ENCODE measurements around the gene USP7. TPM values are rescaled to one million over a fixed set of nuclear protein-coding genes. Genes with fewer than 3 reads are reported as not detected.

USP7 gene
- 28.3 and 30.6 TPM in 2 replicates for total RNA-seq (2014; rRNA removed; shearing (Covaris generic))
- 13.2 and 13.3 TPM in 2 replicates for polyA plus RNA-seq (2016; fragmentation: Nextera tagmentation; extraction: Ambion mirVana)

GRCh38 chr16:8963821-8964441, at the start of gene USP7:
TSS of gene USP7 (minus strand) at chr16:8963906. CDS start at chr16:8963285, 621 bp downstream.
- H3K4me2 ChIP-seq (ENCODE audit: unreplicated experiment) = peak within 1 kb of the TSS; percentile 84

GRCh38 chr16:9013508-9013864, 49.8 kb upstream of the USP7 start:
- H2AFZ ChIP-seq = peak overlapping the region; percentile 53; the same call in 1 of the 2 replicates
- no peaks in the 10 kb centered on the region for H3K36me3 ChIP-seq (ENCODE audit: low read depth)
- no peak overlapping the region for H3K9ac ChIP-seq
- H3K4me1 ChIP-seq (ENCODE audit: insufficient read depth) = no peaks in the 10 kb centered on the region
- H3K27me3 ChIP-seq (replicated peaks; ENCODE audit: insufficient read depth) = no peaks in the 10 kb centered on the region; the same call in 1 of the 2 replicates
- WGBS, 2 experiments (ENCODE audit: low coverage in 1 of 2, low lambda C conversion rate in 2 of 2, missing lambda C conversion rate in 2 of 2) = 40 to 43% methylated on average over 7 of the region's 7 CpGs
- in situ Hi-C loops (cut with MboI) = no loop called here
- no peak overlapping the region for H3K27ac ChIP-seq
- H3K79me2 ChIP-seq (ENCODE audit: insufficient read depth) = no peaks in the 10 kb centered on the region
- H3K9me2 ChIP-seq (ENCODE audit: insufficient read depth) = no peaks in the 10 kb centered on the region
- no peaks in the 10 kb centered on the region for H4K20me1 ChIP-seq (ENCODE audit: insufficient read depth)
- TF ChIP-seq EZH2 (IDR thresholded peaks at IDR 0.05; ENCODE audit: insufficient read depth, poor library complexity, severe bottlenecking) (no peak), EZH2phosphoT487 (IDR thresholded peaks at IDR 0.05; ENCODE audit: insufficient read depth, low read depth) (no peak)
- H3F3A ChIP-seq (ENCODE audit: insufficient read depth) = no peaks in the 10 kb centered on the region
- no peak overlapping the region for H3K4me2 ChIP-seq (ENCODE audit: unreplicated experiment)
- no peak overlapping the region for H3K4me3 ChIP-seq
- H3K9me3 ChIP-seq (ENCODE audit: low read depth) = no peaks in the 10 kb centered on the region
- DNase-seq = peak; percentile 13

More at GRCh38 chr16:8963821-8964441, at the start of gene USP7:
- DNase-seq = peak; percentile 98
- Histone ChIP-seq H2AFZ (peak within 1 kb of the TSS; percentile 88), H3K27me3 (replicated peaks; ENCODE audit: insufficient read depth) (no peaks in the 10 kb centered on the region), H3K27ac (peak within 1 kb of the TSS; percentile 38), H3K9me3 (ENCODE audit: low read depth) (no peaks in the 10 kb centered on the region), H3K79me2 (ENCODE audit: insufficient read depth) (peaks cover 41% of the 10 kb centered on the region), H3K9ac (peak within 1 kb of the TSS; percentile 89), H3K4me3 (peak within 1 kb of the TSS; percentile 95), H4K20me1 (ENCODE audit: insufficient read depth) (peaks cover 31% of the 10 kb centered on the region; the same call in 1 of the 2 replicates), H3F3A (ENCODE audit: insufficient read depth) (peaks cover 19% of the 10 kb centered on the region), H3K4me1 (ENCODE audit: insufficient read depth) (peaks cover 32% of the 10 kb centered on the region), H3K36me3 (ENCODE audit: low read depth) (no peaks in the 10 kb centered on the region), H3K9me2 (ENCODE audit: insufficient read depth) (no peaks in the 10 kb centered on the region)
- no peak for TF ChIP-seq EZH2phosphoT487 (IDR thresholded peaks at IDR 0.05; ENCODE audit: insufficient read depth, low read depth)
- no peak for TF ChIP-seq EZH2 (IDR thresholded peaks at IDR 0.05; ENCODE audit: insufficient read depth, poor library complexity, severe bottlenecking)
- WGBS, 2 experiments (ENCODE audit: low coverage in 1 of 2, low lambda C conversion rate in 2 of 2, missing lambda C conversion rate in 2 of 2) = 0 to 1% methylated on average over 29 to 31 of the region's 79 CpGs
- in situ Hi-C loops (cut with MboI) = loop anchor here (10.0 kb wide), 1 partner anchor 61 kb away; no protein-coding TSS in a partner anchor

- Histone ChIP-seq H3K9ac (no peak overlapping the region), H3K4me1 (ENCODE audit: insufficient read depth) (no peaks in the 10 kb centered on the region), H3K79me2 (ENCODE audit: insufficient read depth) (no peaks in the 10 kb centered on the region), H3K36me3 (ENCODE audit: low read depth) (no peaks in the 10 kb centered on the region), H4K20me1 (ENCODE audit: insufficient read depth) (no peaks in the 10 kb centered on the region), H2AFZ (peak overlapping the region; percentile 53; the same call in 1 of the 2 replicates), H3K9me3 (ENCODE audit: low read depth) (no peaks in the 10 kb centered on the region), H3K27me3 (replicated peaks; ENCODE audit: insufficient read depth) (no peaks in the 10 kb centered on the region; the same call in 1 of the 2 replicates), H3K4me3 (no peak overlapping the region), H3K9me2 (ENCODE audit: insufficient read depth) (no peaks in the 10 kb centered on the region), H3K4me2 (ENCODE audit: unreplicated experiment) (no peak overlapping the region), H3K27ac (no peak overlapping the region), H3F3A (ENCODE audit: insufficient read depth) (no peaks in the 10 kb centered on the region)
- WGBS, 2 experiments (ENCODE audit: low coverage in 1 of 2, low lambda C conversion rate in 2 of 2, missing lambda C conversion rate in 2 of 2) = 24 to 27% methylated on average over 28 of the region's 28 CpGs
- no peak for TF ChIP-seq EZH2phosphoT487 (IDR thresholded peaks at IDR 0.05; ENCODE audit: insufficient read depth, low read depth)
- TF ChIP-seq EZH2 (IDR thresholded peaks at IDR 0.05; ENCODE audit: insufficient read depth, poor library complexity, severe bottlenecking) = no peak
- in situ Hi-C loops (cut with MboI) = no loop called here
- peak; percentile 22 for DNase-seq
Observed at GRCh38 chr16:9012848-9013507, 49.3 kb upstream of the USP7 start.

GRCh38 chr16:9012330-9012729, 48.6 kb upstream of the USP7 start:
- Histone ChIP-seq H2AFZ (no peak overlapping the region), H3K9me3 (ENCODE audit: low read depth) (no peaks in the 10 kb centered on the region), H3K27ac (no peak overlapping the region), H4K20me1 (ENCODE audit: insufficient read depth) (no peaks in the 10 kb centered on the region), H3K79me2 (ENCODE audit: insufficient read depth) (no peaks in the 10 kb centered on the region), H3K4me1 (ENCODE audit: insufficient read depth) (no peaks in the 10 kb centered on the region), H3K4me3 (no peak overlapping the region), H3K4me2 (ENCODE audit: unreplicated experiment) (no peak overlapping the region), H3K27me3 (replicated peaks; ENCODE audit: insufficient read depth) (no peaks in the 10 kb centered on the region; the same call in 1 of the 2 replicates), H3K36me3 (ENCODE audit: low read depth) (no peaks in the 10 kb centered on the region), H3K9ac (no peak overlapping the region), H3F3A (ENCODE audit: insufficient read depth) (no peaks in the 10 kb centered on the region), H3K9me2 (ENCODE audit: insufficient read depth) (no peaks in the 10 kb centered on the region)
- TF ChIP-seq EZH2phosphoT487 (IDR thresholded peaks at IDR 0.05; ENCODE audit: insufficient read depth, low read depth) = no peak
- no peak for TF ChIP-seq EZH2 (IDR thresholded peaks at IDR 0.05; ENCODE audit: insufficient read depth, poor library complexity, severe bottlenecking)
- DNase-seq = no peak
- in situ Hi-C loops (cut with MboI) = no loop called here
- WGBS, 2 experiments (ENCODE audit: low coverage in 1 of 2, low lambda C conversion rate in 2 of 2, missing lambda C conversion rate in 2 of 2) = 67 to 77% methylated on average over 6 of the region's 6 CpGs

Measured in GM23248 (cell line).